Ovary (tissue), 3 donors: ENCODE measurements around the gene DNAJC16.

ENCODE experiments used
- CTCF ChIP-seq, 3 donors: fragments of 450-650 bp in 2 of 3; fragments of 200-600 bp in 1 of 3; IDR thresholded peaks; one replicate each; pipeline versions ENCODE4 v1.5.1 to v1.8.0; 2016 to 2022; ENCODE audit warnings: antibody characterized with exemption in 3 of 3, mild to moderate bottlenecking in 1 of 3
- POLR2A ChIP-seq: fragments of 450-650 bp; IDR thresholded peaks from one replicate; pipeline ENCODE4 v1.6.1; 2017; ENCODE audit warnings: antibody characterized with exemption, mild to moderate bottlenecking, moderate library complexity
- donor health status: DM: no; HTN: no; CAD: no.

- TF ChIP-seq CTCF (IDR thresholded peaks at IDR 0.05) (no peak), POLR2A (no peak)
Measured at GRCh38 chr1:15500184-15501178, 26.2 kb upstream of the DNAJC16 start.
